Fibroblast of villous mesenchyme (primary cell): ENCODE results near the gene TSPAN10. TPM values are rescaled to one million over a fixed set of nuclear protein-coding genes. Genes with fewer than 3 reads are reported as not detected.

Experiments
- DNase-seq: peaks from one replicate; pipeline ENCODE4 v3.0.0-alpha.2; 2010; ENCODE audit warnings: low read depth
- H3K4me3 ChIP-seq: 2 replicates; pipeline ENCODE4 v1.5.1; 2011; ENCODE audit warnings: low read depth, mild to moderate bottlenecking, low read length
- total RNA-seq: library from RNA; depleted of rRNA; stranded (reverse); fragments of >200 nt; gene quantifications from 2 replicates; pipeline ENCODE4 v1.2.3, GENCODE V29; 2012
- TF ChIP-seq, protein P1 (sequence below): IDR thresholded peaks from 2 replicates; pipeline ENCODE4 v1.5.1; 2012; ENCODE audit warnings: low read depth, mild to moderate bottlenecking, low read length; ENCODE audit not compliant: insufficient read depth

Gene TSPAN10
- 1.7 and 2.3 TPM in 2 replicates for total RNA-seq

DNA sequence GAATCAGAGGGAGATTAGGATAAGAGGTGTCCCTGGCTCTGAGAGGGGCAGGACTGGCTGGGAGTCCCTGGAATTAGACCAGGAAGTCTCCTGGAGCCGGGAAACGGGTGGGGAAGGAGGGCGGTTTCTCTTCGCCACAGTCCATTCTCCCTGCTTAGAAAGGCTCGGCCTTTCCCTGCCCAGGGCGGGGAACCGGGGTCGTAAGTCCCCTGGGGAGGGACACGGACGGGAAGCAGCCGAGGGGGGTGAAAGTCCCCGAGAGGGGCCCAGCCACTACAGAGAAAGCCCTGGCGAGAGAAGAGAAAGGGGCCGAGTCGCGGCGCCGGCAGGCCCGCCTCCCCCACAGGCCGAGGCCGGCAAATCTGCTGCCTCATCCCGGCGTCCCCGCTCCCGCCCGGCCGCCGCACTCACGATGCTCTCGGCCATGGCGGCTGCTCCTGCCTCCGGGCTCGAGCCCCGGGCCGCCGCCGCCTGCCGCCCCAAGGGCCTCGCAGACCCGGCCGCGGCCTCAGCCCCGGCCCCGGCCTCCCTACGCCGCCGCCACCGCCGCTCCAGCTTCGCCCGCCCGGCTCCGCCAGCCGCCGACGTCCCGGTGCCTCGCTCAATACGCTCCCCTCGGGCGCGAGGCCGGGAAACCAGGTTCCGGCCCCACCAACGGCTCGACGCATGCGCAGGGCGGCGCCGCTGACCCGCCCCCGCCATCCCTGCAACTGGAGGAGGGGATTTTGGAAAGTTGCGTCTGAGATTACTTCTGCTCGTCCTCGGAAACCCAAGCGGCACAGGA lies at the start of gene TSPAN10, which contains the start of gene NPLOC4:
Gene TSPAN10, plus strand, starts transcription at position 692 of the 784 bp plus-strand sequence. CDS start 5,217 bp downstream, outside the sequence.
Gene NPLOC4, minus strand, starts transcription at position 608 of the 784 bp plus-strand sequence. Its CDS starts 182 bp downstream, at position 426.
- H3K4me3 ChIP-seq = peak within 1 kb of the TSS; percentile 91
- TF ChIP-seq, protein P1, sequence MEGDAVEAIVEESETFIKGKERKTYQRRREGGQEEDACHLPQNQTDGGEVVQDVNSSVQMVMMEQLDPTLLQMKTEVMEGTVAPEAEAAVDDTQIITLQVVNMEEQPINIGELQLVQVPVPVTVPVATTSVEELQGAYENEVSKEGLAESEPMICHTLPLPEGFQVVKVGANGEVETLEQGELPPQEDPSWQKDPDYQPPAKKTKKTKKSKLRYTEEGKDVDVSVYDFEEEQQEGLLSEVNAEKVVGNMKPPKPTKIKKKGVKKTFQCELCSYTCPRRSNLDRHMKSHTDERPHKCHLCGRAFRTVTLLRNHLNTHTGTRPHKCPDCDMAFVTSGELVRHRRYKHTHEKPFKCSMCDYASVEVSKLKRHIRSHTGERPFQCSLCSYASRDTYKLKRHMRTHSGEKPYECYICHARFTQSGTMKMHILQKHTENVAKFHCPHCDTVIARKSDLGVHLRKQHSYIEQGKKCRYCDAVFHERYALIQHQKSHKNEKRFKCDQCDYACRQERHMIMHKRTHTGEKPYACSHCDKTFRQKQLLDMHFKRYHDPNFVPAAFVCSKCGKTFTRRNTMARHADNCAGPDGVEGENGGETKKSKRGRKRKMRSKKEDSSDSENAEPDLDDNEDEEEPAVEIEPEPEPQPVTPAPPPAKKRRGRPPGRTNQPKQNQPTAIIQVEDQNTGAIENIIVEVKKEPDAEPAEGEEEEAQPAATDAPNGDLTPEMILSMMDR = no peak
- DNase-seq = peak; percentile 86

DNA sequence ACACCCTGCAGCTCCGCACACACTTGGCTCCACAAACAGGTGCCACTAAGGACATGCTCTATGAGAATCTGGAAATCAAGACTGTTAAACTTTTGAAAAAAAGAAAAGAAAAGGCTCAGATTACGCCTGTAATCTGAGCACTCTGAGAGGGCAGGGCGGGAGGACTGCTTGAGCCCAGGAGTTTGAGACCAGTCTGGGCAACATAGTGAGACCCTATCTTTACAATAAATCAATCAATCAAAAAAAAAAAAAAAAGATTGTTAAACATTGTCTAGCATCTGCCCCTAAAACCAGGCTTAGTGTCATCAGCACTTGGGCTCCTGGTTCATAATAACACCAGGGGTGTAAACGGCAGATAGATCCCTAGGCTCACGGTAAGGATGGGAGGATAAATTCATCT lies 47.4 kb upstream of the TSPAN10 start:
- no peak overlapping the region for H3K4me3 ChIP-seq
- DNase-seq = no peak
- TF ChIP-seq, protein P1 = no peak

DNA sequence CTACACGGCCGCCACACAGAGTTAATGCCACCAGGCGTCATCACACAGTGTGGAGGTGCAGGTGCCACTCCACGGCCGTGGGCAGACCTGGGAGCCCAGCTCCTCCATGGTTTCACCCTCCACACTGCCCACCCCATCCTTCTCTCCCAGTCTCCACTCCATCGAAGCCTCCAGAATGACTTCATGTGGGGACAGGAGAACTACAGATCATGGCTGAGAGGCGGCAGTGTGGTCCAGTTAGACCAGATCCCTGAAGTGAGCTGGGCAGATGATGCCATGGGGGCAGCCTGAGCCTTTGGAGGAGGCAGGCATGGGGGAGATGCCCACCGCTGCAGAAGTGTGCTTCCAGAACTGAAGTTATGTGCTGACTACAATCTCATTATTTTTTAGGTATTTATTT lies 46.9 kb upstream of the TSPAN10 start:
- DNase-seq = no peak
- TF ChIP-seq, protein P1 = no peak
- H3K4me3 ChIP-seq = no peak overlapping the region

DNA sequence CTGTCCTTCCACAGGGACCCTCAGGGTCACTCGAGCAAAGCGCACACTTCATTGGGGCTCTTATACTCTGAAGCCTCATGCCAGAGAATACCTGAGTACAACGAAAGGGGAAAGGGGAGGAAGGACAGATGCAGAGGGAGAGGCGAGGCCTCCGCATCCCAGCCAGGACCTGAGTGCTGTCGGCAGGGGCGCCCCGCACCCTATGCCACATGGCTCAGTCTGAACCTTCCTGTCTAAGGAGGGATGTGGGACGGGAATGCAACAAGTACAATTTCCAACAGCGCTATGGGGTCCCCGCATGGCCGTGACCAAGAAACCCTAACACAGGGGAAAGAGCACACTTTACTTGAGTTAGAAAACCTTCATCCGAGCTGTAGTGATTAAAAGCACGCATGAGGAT lies 45.0 kb upstream of the TSPAN10 start:
- no peak for DNase-seq
- no peak overlapping the region for H3K4me3 ChIP-seq
- TF ChIP-seq, protein P1 = no peak

DNA sequence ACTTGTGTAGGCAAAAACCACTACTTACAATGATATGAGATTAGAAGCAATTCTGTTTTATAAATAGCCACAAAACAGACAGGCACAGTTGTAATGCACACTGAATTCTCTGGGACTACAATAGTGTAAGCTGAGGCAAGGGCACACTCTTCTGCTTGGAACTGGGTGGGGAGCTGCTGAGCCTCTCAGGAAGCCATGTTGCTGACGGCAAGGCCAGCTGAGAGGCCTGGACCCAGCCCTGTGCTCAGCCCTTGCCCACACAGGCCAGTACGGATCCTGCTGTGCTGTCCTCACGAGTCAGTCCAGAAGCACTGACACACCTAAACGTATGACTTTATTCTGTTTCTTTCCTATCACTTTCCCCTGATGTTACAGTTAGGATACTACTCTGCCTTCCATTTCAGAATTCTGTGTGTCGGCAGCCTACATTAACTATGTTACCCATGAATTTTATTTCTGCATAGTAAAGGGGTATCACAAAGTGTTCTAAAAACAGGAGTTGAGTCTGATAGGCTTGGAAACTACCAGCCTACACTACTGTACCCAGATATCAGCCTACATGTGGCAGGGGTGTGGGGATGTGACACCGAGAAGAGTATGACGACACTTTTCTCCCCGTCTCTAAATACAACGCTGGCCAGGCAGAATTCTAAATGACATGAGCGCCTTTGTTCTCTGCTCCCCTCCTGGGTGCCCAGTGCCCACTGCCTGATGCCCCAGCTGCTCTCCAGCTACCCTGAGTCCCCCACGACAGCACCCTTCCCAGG lies 43.7 kb upstream of the TSPAN10 start:
- TF ChIP-seq, protein P1 = no peak
- H3K4me3 ChIP-seq = no peak overlapping the region
- DNase-seq = no peak

DNA sequence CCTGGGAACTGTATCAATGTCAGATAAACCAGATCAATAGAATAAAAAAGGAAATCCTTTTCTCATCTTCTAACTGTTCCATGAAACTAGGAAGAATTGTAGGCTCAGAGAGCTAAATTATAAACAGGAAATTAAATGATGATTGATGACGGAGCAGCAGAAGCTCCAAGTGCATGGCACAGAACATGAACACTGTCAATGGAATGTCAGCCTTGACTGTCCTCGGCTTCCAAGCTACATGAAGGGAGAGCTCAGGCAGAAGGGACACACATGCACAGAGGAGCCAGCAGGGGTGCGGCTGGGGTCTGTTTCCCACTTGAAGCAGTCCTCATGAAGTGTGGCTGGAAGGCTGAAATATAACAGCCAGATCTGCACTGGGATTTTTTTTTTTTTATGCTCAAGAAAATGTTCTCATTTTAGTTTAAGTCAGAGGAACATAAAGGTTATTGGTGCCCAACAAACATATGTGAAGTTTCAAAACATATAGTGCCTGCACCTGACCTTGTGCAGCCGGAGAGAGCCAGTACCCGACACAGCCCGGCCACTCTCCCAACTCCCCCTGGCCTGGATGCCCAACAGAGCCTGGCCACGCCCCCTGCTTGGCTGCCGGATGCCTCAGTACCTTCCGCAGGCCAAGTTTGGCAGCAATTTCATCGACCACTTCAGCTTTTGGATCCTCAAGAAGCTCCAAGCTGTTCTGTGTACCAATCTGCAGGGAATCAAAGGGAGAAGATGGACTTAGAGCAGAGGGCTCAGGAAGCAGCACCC lies 37.1 kb upstream of the TSPAN10 start:
- no peak overlapping the region for H3K4me3 ChIP-seq
- TF ChIP-seq, protein P1 = no peak
- DNase-seq = peak; percentile 62
